H9 (cell line): ENCODE measurements around the gene MARCHF7. TPM values are rescaled to one million over a fixed set of nuclear protein-coding genes. Genes with fewer than 3 reads are reported as not detected.

ENCODE experiments used
- DNase-seq: peaks from one replicate; pipeline ENCODE4 v3.0.0-alpha.2; 2017
- H2AFZ ChIP-seq: one replicate; pipeline ENCODE4 v1.6.1; 2013; ENCODE audit warnings: mild to moderate bottlenecking, low read length, control low read depth, moderate library complexity
- H2AK5ac ChIP-seq: 2 replicates; pipeline ENCODE4 v1.6.1; 2013; ENCODE audit warnings: low read length, control low read depth, mixed read lengths; ENCODE audit not compliant: insufficient read length
- H2BK120ac ChIP-seq: one replicate; pipeline ENCODE4 v1.6.1; 2013; ENCODE audit warnings: low read depth, mild to moderate bottlenecking, low read length, control low read depth, inconsistent platforms; ENCODE audit not compliant: poor library complexity, severe bottlenecking
- H2BK12ac ChIP-seq: 2 replicates; pipeline ENCODE4 v1.6.1; 2013; ENCODE audit warnings: low read length, control low read depth, mixed read lengths, low read depth; ENCODE audit not compliant: insufficient read length
- H2BK15ac ChIP-seq: 2 replicates; pipeline ENCODE4 v1.6.1; 2013; ENCODE audit warnings: low read depth, low read length, control low read depth
- H2BK20ac ChIP-seq: one replicate; pipeline ENCODE4 v1.6.1; 2013; ENCODE audit warnings: low read depth, mild to moderate bottlenecking, low read length, control low read depth, inconsistent platforms; ENCODE audit not compliant: poor library complexity, severe bottlenecking
- H2BK5ac ChIP-seq: 2 replicates; pipeline ENCODE4 v1.6.1; 2013; ENCODE audit warnings: low read length, control low read depth, mixed read lengths; ENCODE audit not compliant: insufficient read length
- H3K14ac ChIP-seq: 2 replicates; pipeline ENCODE4 v1.6.1; 2013; ENCODE audit warnings: low read length, control low read depth; ENCODE audit not compliant: insufficient read depth
- H3K18ac ChIP-seq: 2 replicates; pipeline ENCODE4 v1.6.1; 2013; ENCODE audit warnings: low read depth, mild to moderate bottlenecking, mixed read lengths, low read length, control low read depth; ENCODE audit not compliant: insufficient read length
- H3K23ac ChIP-seq: 2 replicates; pipeline ENCODE4 v1.6.1; 2013; ENCODE audit warnings: low read length, control low read depth, mixed read lengths, low read depth; ENCODE audit not compliant: insufficient read length
- H3K23me2 ChIP-seq: 2 replicates; pipeline ENCODE4 v1.6.1; 2013; ENCODE audit warnings: low read depth, mild to moderate bottlenecking, mixed read lengths, low read length, control low read depth; ENCODE audit not compliant: insufficient read length, poor library complexity, severe bottlenecking
- H3K27ac ChIP-seq: 2 replicates; pipeline ENCODE4 v1.5.1; 2013; ENCODE audit warnings: low read length, control low read depth, mixed read lengths, low read depth; ENCODE audit not compliant: insufficient read length
- H3K27me3 ChIP-seq: 2 replicates; pipeline ENCODE4 v1.6.1; 2013; ENCODE audit warnings: low read length, control low read depth, inconsistent platforms; ENCODE audit not compliant: insufficient read depth
- H3K4ac ChIP-seq: 2 replicates; pipeline ENCODE4 v1.6.1; 2013; ENCODE audit warnings: low read depth, mild to moderate bottlenecking, control low read depth, inconsistent platforms, low read length, moderate library complexity
- H3K4me1 ChIP-seq: 2 replicates; pipeline ENCODE4 v1.6.1; 2013; ENCODE audit warnings: low read length, control low read depth, inconsistent platforms; ENCODE audit not compliant: insufficient read depth
- H3K4me2 ChIP-seq: 2 replicates; pipeline ENCODE4 v1.6.1; 2013; ENCODE audit warnings: low read length, control low read depth, mixed read lengths; ENCODE audit not compliant: insufficient read length, insufficient read depth
- H3K56ac ChIP-seq: 2 replicates; pipeline ENCODE4 v1.6.1; 2013; ENCODE audit warnings: low read depth, mild to moderate bottlenecking, mixed read lengths, low read length, control low read depth; ENCODE audit not compliant: insufficient read length
- H3K79me1 ChIP-seq: 2 replicates; pipeline ENCODE4 v1.6.1; 2013; ENCODE audit warnings: low read depth, mild to moderate bottlenecking, moderate library complexity, low read length, control low read depth, inconsistent platforms; ENCODE audit not compliant: insufficient read depth, poor library complexity, severe bottlenecking
- H3K79me2 ChIP-seq: 2 replicates; pipeline ENCODE4 v1.6.1; 2013; ENCODE audit warnings: low read length, control low read depth, inconsistent platforms; ENCODE audit not compliant: insufficient read depth
- H3K9ac ChIP-seq: 2 replicates; pipeline ENCODE4 v1.6.1; 2013; ENCODE audit warnings: low read length, control low read depth, mixed read lengths; ENCODE audit not compliant: insufficient read length; ENCODE audit errors: extremely low read depth
- H3K9me3 ChIP-seq: one replicate; pipeline ENCODE4 v1.6.1; 2013; ENCODE audit warnings: low read depth, low read length, inconsistent platforms; ENCODE audit not compliant: control insufficient read depth
- H3T11ph ChIP-seq: one replicate; pipeline ENCODE4 v1.6.1; 2013; ENCODE audit warnings: mild to moderate bottlenecking, low read length, control low read depth, inconsistent platforms
- H4K20me1 ChIP-seq: one replicate; pipeline ENCODE4 v1.6.1; 2013; ENCODE audit not compliant: control insufficient read depth, insufficient read length, insufficient read depth
- H4K5ac ChIP-seq: 2 replicates; pipeline ENCODE4 v1.6.1; 2013; ENCODE audit warnings: low read depth, mild to moderate bottlenecking, mixed read lengths, low read length, control low read depth; ENCODE audit not compliant: insufficient read length
- H4K8ac ChIP-seq: replicated peaks from 2 replicates; pipeline ENCODE4 v1.6.1; 2013; ENCODE audit warnings: low read length, control low read depth, mixed read lengths, low read depth; ENCODE audit not compliant: insufficient read length
- H4K91ac ChIP-seq: 2 replicates; pipeline ENCODE4 v1.6.1; 2013; ENCODE audit warnings: low read depth, mild to moderate bottlenecking, moderate library complexity, mixed read lengths, low read length, control low read depth; ENCODE audit not compliant: insufficient read length
- H3K27ac Mint-ChIP-seq, 3 experiments: 2 replicates in 2 of 3; 3 replicates in 1 of 3; pipeline ENCODE4 v1.8.0; 2020 to 2021; ENCODE audit warnings: mixed read lengths in 3 of 3, mild to moderate bottlenecking in 1 of 3, moderate library complexity in 1 of 3
- H3K27me3 Mint-ChIP-seq: 2 replicates; pipeline ENCODE4 v1.8.0; 2021; ENCODE audit warnings: low read depth, mild to moderate bottlenecking, moderate library complexity, mixed read lengths
- H3K36me3 Mint-ChIP-seq, 3 experiments: 2 replicates in 2 of 3; 3 replicates in 1 of 3; pipeline ENCODE4 v1.8.0; 2020 to 2021; ENCODE audit warnings: low read depth in 3 of 3, mixed read lengths in 3 of 3; ENCODE audit not compliant: insufficient read depth in 1 of 3
- H3K4me1 Mint-ChIP-seq, 2 experiments: 2 replicates each; pipeline ENCODE4 v1.8.0; 2020; ENCODE audit warnings: mixed read lengths in 2 of 2
- H3K4me3 Mint-ChIP-seq, 2 experiments: 2 replicates in 1 of 2; 3 replicates in 1 of 2; pipeline ENCODE4 v1.8.0; 2020 to 2021; ENCODE audit warnings: mild to moderate bottlenecking in 2 of 2, mixed read lengths in 2 of 2, moderate library complexity in 1 of 2
- H3K9me3 Mint-ChIP-seq, 2 experiments: 2 replicates in 1 of 2; 3 replicates in 1 of 2; pipeline ENCODE4 v1.8.0; 2020; ENCODE audit warnings: mild to moderate bottlenecking in 2 of 2, mixed read lengths in 2 of 2, moderate library complexity in 1 of 2
- CTCF ChIP-seq: fragments of 200-600 bp; sonication (generic); conservative IDR thresholded peaks from 3 replicates; pipeline ENCODE4 v1.8.0; 2021; ENCODE audit warnings: antibody characterized with exemption, mild to moderate bottlenecking
- WGBS: extraction: QIAGEN DNeasy Blood & Tissue Kit; methylation state at CpG from one replicate; pipeline ENCODE4 v1.1.7; 2013; ENCODE audit warnings: missing lambda C conversion rate, low lambda C conversion rate, mixed read lengths; ENCODE audit not compliant: insufficient read length; ENCODE audit errors: extremely low coverage; 5-methylcytosine and 5-hydroxymethylcytosine counted together
- total RNA-seq: library from RNA; stranded (reverse); gene quantifications from 2 replicates; pipeline ENCODE4 v1.2.1, GENCODE V29; 2021

The MARCHF7 gene
- total RNA-seq, 1 experiment from 2014 or later, result 111 TPM

DNA sequence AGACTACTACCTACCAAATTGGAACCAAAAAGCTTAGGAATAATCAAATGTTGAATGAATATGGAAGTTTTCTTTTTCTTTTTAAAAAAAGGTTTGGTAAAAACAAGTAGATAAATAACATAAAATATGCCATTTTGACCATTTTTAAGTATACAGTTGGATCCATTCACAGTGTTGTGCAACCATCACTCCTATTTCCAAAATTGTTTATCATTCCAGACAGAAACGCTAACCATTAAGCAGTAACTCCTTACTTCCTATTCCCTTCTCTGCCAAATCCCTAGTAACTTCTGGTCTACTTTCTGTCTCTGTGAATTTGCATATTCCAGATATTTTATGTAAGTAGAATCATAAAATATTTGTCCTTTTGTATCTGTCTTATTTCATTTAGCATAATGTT lies 45.9 kb downstream of the MARCHF7 start:
- Histone ChIP-seq H4K20me1 (no peaks in the 10 kb centered on the region), H4K5ac (no peak overlapping the region), H2BK20ac (no peak overlapping the region), H3K14ac (no peak overlapping the region), H3K4me1 (no peaks in the 10 kb centered on the region), H2AK5ac (no peak overlapping the region), H3T11ph (no peak overlapping the region), H3K56ac (no peak overlapping the region), H3K9me3 (no peaks in the 10 kb centered on the region), H3K79me1 (peaks cover 4% of the 10 kb centered on the region), H3K4me2 (no peak overlapping the region), H4K91ac (no peak overlapping the region), H2BK15ac (no peak overlapping the region), H3K79me2 (peaks cover 4% of the 10 kb centered on the region; the same call in 1 of the 2 replicates), H2BK120ac (no peak overlapping the region), H3K9ac (no peak overlapping the region), H4K8ac (no peak overlapping the region), H2BK5ac (no peak overlapping the region), H3K27ac (no peak overlapping the region), H2BK12ac (no peak overlapping the region), H3K27me3 (no peaks in the 10 kb centered on the region), H3K4ac (no peak overlapping the region), H3K18ac (no peak overlapping the region), H2AFZ (no peak overlapping the region), H3K23me2 (no peaks in the 10 kb centered on the region), H3K23ac (no peak overlapping the region)
- no CpG with 5 or more reads among the region's 1 CpG for WGBS
- no peaks in the 10 kb centered on the region for H3K4me1 Mint-ChIP-seq
- no peak for DNase-seq
- H3K9me3 Mint-ChIP-seq, result no peaks in the 10 kb centered on the region
- H3K27me3 Mint-ChIP-seq, result no peaks in the 10 kb centered on the region
- TF ChIP-seq CTCF, result no peak
- H3K4me3 Mint-ChIP-seq, result no peak overlapping the region
- peaks cover 19 to 55% (median 45%) of the 10 kb centered on the region in 3 experiments; a peak in 6 of 7 replicates for H3K36me3 Mint-ChIP-seq
- H3K27ac Mint-ChIP-seq, result no peak overlapping the region; a peak in 1 of 7 replicates
